GM23248 (cell line): ENCODE data around the gene ACSF2.

ENCODE experiments used
- EZH2 ChIP-seq: fragments of 200-600 bp; sonication (generic); IDR thresholded peaks from 2 replicates; pipeline ENCODE4 v1.6.1; 2018; ENCODE audit warnings: antibody characterized with exemption, mild to moderate bottlenecking; ENCODE audit not compliant: insufficient read depth, poor library complexity, severe bottlenecking
- EZH2phosphoT487 ChIP-seq: fragments of 200-600 bp; sonication (generic); IDR thresholded peaks from 2 replicates; pipeline ENCODE4 v1.6.1; 2018; ENCODE audit warnings: antibody characterized with exemption, moderate library complexity, mild to moderate bottlenecking, low read depth; ENCODE audit not compliant: insufficient read depth

DNA sequence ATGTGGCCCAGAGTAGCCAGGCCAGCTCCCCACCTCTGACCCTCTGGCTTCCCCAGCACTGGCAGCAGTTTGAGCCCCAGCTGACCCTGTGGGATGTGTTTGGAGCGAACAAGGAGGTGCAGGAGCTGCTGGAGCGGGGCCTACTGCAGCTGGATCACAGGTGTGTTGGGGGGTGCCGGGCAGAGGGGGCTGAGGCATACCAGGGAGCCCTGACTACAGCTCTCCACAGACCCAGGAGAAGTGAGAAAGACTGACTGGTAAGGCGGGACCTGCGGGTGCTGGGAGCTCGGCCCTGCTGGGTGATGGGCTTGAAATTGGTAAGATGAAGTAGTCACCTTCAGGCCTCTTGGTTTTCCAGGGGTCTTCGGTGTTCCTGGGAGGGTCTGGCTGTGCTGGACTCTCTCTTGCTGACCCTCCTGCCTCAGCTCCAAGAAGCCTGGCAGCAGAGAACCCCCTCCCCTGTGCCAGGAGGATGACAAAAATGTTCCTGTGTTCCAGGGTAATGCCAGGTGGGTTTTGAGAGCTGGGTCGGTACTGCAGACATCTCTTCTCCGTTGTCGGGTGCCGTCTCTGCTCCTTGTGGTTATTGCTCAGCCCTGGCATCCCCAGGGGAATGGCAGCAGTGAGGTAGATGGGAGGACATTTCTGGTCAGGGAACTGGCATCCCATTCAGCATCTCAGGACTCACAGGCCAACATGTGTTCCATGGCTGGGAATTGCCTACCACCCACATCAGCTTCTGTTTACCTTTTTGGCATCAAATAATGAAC lies 58.6 kb downstream of the ACSF2 start:
- TF ChIP-seq EZH2 = no peak
- TF ChIP-seq EZH2phosphoT487 = no peak
